GM12878 (cell line): ENCODE results near the gene SCUBE2. TPM values are rescaled to one million over a fixed set of nuclear protein-coding genes. Genes with fewer than 3 reads are reported as not detected.

ENCODE experiments used
- ATAC-seq: fragments of 200-7000 bp; cut with Tn5 transposase; 3 replicates; pipeline ENCODE4 v1.9.1; 2020; ENCODE audit warnings: mild to moderate bottlenecking, moderate library complexity
- BruUV-seq: library from RNA; stranded (reverse); fragments of 400-500 nt; replicated peaks from 2 replicates; lab custom pipeline; 2021; lab: Mats Ljungman, UMichigan
- CTCF ChIA-PET: fragments of 300-600 bp; sonication (Branson Sonifier 250); formaldehyde crosslinking; extraction: SDS; loops from one replicate; lab custom pipeline; 2021; ENCODE audit warnings: inconsistent platforms; lab: Yijun Ruan, JAX
- POLR2A ChIA-PET: fragments of 350-600 bp; formaldehyde crosslinking; extraction: SDS; loops from one replicate; lab custom pipeline; 2021; ENCODE audit warnings: inconsistent platforms; lab: Charles Lee
- RAD21 ChIA-PET: fragments of 300-600 bp; sonication (Branson Sonifier 250); formaldehyde crosslinking; loops from one replicate; lab custom pipeline; 2023; ENCODE audit warnings: antibody characterized with exemption; ENCODE audit not compliant: unreplicated experiment; lab: Charles Lee
- SMC1A ChIA-PET: fragments of 300-600 bp; sonication (Branson Sonifier 250); formaldehyde crosslinking; loops from one replicate; lab custom pipeline; 2023; ENCODE audit not compliant: unreplicated experiment, uncharacterized antibody; lab: Charles Lee
- DNase-seq: peaks from one replicate; pipeline ENCODE4 v3.0.0-alpha.2; 2011; ENCODE audit warnings: low read depth, low spot score
- FAIRE-seq: peaks from 3 replicates; lab custom pipeline; 2011; peaks lifted over from hg19 to GRCh38; lab: Jason Lieb, UNC
- H2AFZ ChIP-seq: 2 replicates; pipeline ENCODE4 v1.6.0; 2011; ENCODE audit warnings: low read depth, low read length, control low read depth; ENCODE audit not compliant: control insufficient read depth
- H3K27ac ChIP-seq: 2 replicates; pipeline ENCODE4 v1.5.1; 2011; ENCODE audit warnings: control low read depth; ENCODE audit not compliant: control insufficient read depth, insufficient read depth
- H3K27me3 ChIP-seq, 2 experiments: replicated peaks in 1 of 2; 2 replicates each; pipeline versions ENCODE4 v1.6.0 to v1.6.1; 2011; ENCODE audit warnings: low read length in 1 of 2; ENCODE audit not compliant: control insufficient read depth in 2 of 2, insufficient read depth in 2 of 2
- H3K36me3 ChIP-seq, 2 experiments: 2 replicates each; pipeline ENCODE4 v1.5.1; 2011; ENCODE audit warnings: low read length in 1 of 2; ENCODE audit not compliant: control insufficient read depth in 2 of 2, insufficient read depth in 2 of 2
- H3K4me1 ChIP-seq: 2 replicates; pipeline ENCODE4 v1.6.1; 2011; ENCODE audit warnings: mild to moderate bottlenecking, low read length, moderate library complexity, mixed read lengths; ENCODE audit not compliant: control insufficient read depth, insufficient read depth
- H3K4me2 ChIP-seq: 2 replicates; pipeline ENCODE4 v1.6.0; 2011; ENCODE audit warnings: control low read depth; ENCODE audit not compliant: control insufficient read depth, insufficient read depth
- H3K4me3 ChIP-seq: fragments of 200-600 bp; sonication (generic); 2 replicates; pipeline ENCODE4 v1.5.1; 2016
- H3K79me2 ChIP-seq: 2 replicates; pipeline ENCODE4 v1.6.0; 2011; ENCODE audit warnings: low read length; ENCODE audit not compliant: control insufficient read depth, insufficient read depth
- H3K9ac ChIP-seq: 2 replicates; pipeline ENCODE4 v1.8.0; 2011; ENCODE audit warnings: low read length, control low read depth, mixed read lengths; ENCODE audit not compliant: control insufficient read depth, insufficient read depth
- H3K9me3 ChIP-seq: replicated peaks from 3 replicates; pipeline ENCODE4 v1.5.1; 2011; ENCODE audit warnings: mild to moderate bottlenecking, low read length; ENCODE audit not compliant: control insufficient read depth, insufficient read depth
- H4K20me1 ChIP-seq: 2 replicates; pipeline ENCODE4 v1.6.0; 2011; ENCODE audit not compliant: control insufficient read depth, insufficient read depth
- ATF3 ChIP-seq: IDR thresholded peaks from 2 replicates; pipeline ENCODE4 v1.6.1; 2011; ENCODE audit warnings: low read depth, mild to moderate bottlenecking, low read length, moderate library complexity, borderline replicate concordance; ENCODE audit errors: extremely low read depth
- BRCA1 ChIP-seq: IDR thresholded peaks from 2 replicates; pipeline ENCODE4 v1.6.1; 2011; ENCODE audit warnings: low read depth, low read length, improper control_type of control experiment
- FOS ChIP-seq: IDR thresholded peaks from 3 replicates; pipeline ENCODE4 v1.6.1; 2011; ENCODE audit warnings: borderline replicate concordance; ENCODE audit not compliant: insufficient read length; ENCODE audit errors: extremely low read depth
- IRF5 ChIP-seq: fragments of 450-650 bp; IDR thresholded peaks from 2 replicates; pipeline ENCODE4 v1.6.1; 2017; ENCODE audit warnings: borderline replicate concordance
- LARP7 ChIP-seq: fragments of 450-650 bp; IDR thresholded peaks from 2 replicates; pipeline ENCODE4 v1.6.1; 2017; ENCODE audit warnings: mild to moderate bottlenecking
- POLR2AphosphoS2 ChIP-seq: IDR thresholded peaks from 2 replicates; pipeline ENCODE4 v1.6.1; 2011; ENCODE audit warnings: low read depth, mild to moderate bottlenecking, low read length, improper control_type of control experiment, moderate library complexity
- TAF1 ChIP-seq: IDR thresholded peaks from 2 replicates; pipeline ENCODE4 v1.6.1; 2011; ENCODE audit warnings: mild to moderate bottlenecking, low read depth, low read length, borderline replicate concordance
- TCF3 ChIP-seq: IDR thresholded peaks from 2 replicates; pipeline ENCODE4 v1.6.1; 2012; ENCODE audit warnings: low read depth, mild to moderate bottlenecking, low read length, borderline replicate concordance; ENCODE audit not compliant: insufficient read depth
- ZNF207 ChIP-seq: fragments of 450-650 bp; IDR thresholded peaks from 2 replicates; pipeline ENCODE4 v1.6.1; 2014; ENCODE audit warnings: antibody characterized with exemption, mild to moderate bottlenecking, borderline replicate concordance
- WGBS: methylation state at CpG from one replicate; pipeline ENCODE4 v1.1.6; 2016; ENCODE audit warnings: low lambda C conversion rate; ENCODE audit not compliant: insufficient replicate concordance, insufficient coverage; ENCODE audit errors: missing lambda C conversion rate; 5-methylcytosine and 5-hydroxymethylcytosine counted together
- in situ Hi-C: fragments of 300-500 bp; cut with MboI; formaldehyde crosslinking; loops from 9 replicates; pipeline ENCODE4 v1.14.3; 2018; ENCODE audit warnings: mixed read lengths
- intact Hi-C: fragments of 100-400 bp; cut with micrococcal nuclease; formaldehyde crosslinking; loops from one replicate; pipeline ENCODE4 v1.14.2; 2022; ENCODE audit not compliant: unreplicated experiment
- polyA plus RNA-seq, 11 experiments: library from polyadenylated mRNA; depleted of rRNA in 4 of 11; unstranded in 6 of 11; stranded (reverse) in 5 of 11; fragments of >200 nt; fragmentation: Nextera tagmentation in 4 of 11; fragmentation: Illumina TruSeq in 1 of 11; extraction: Ambion mirVana in 4 of 11; extraction: Trizol in 1 of 11; gene quantifications; 1 replicate in 1 of 11; 2 replicates in 10 of 11; pipeline versions ENCODE4 v1.2.1 to v1.2.3, GENCODE V29; 2011 to 2016; ENCODE audit warnings: inconsistent platforms in 2 of 11, missing spikeins in 2 of 11, low read depth in 1 of 11
- total RNA-seq, 4 experiments: library from RNA; depleted of rRNA in 3 of 4; stranded (reverse); fragments of >200 nt in 3 of 4; fragmentation: Illumina TruSeq in 1 of 4; extraction: Trizol in 1 of 4; gene quantifications; 2 replicates each; pipeline versions ENCODE4 v1.2.1 to v1.2.3, GENCODE V29; 2013 to 2021

SCUBE2 gene
- total and polyA plus RNA-seq, 10 of the 15 experiments (the other 5 are each of a cell fraction or from before 2014, with no cell fraction given): 0.12 to 0.56 (median 0.31) TPM; not detected in 2

- no peak for TF ChIP-seq FOS
- TF ChIP-seq, all 136 proteins: peak for 0
Measured at GRCh38 chr11:9008661-9009060, 82.7 kb downstream of the SCUBE2 start (continued).

- Histone ChIP-seq H3K4me3 (no peak overlapping the region), H4K20me1 (no peaks in the 10 kb centered on the region), H3K4me2 (no peak overlapping the region), H3K9ac (no peak overlapping the region), H3K79me2 (no peaks in the 10 kb centered on the region), H3K36me3 (no peaks in the 10 kb centered on the region), H3K4me1 (peaks cover 6% of the 10 kb centered on the region; the same call in 1 of the 2 replicates), H2AFZ (no peak overlapping the region), H3K27me3 (peaks cover 4 to 11% of the 10 kb centered on the region in 2 experiments), H3K9me3 (no peaks in the 10 kb centered on the region), H3K27ac (no peak overlapping the region)
- intact Hi-C loops: no loop called here
- ATAC-seq: no peak
- WGBS: 8% methylated on average over 3 of the region's 3 CpGs
- in situ Hi-C loops: no loop called here
- BruUV-seq: no TSS peak
- no peak for FAIRE-seq
- DNase-seq: no peak
- ChIA-PET SMC1A (no interaction called here), RAD21 (no interaction called here), CTCF (interaction anchor here (1.0 kb wide), 1 partner anchor 130 kb away, joined by 5 read pairs; no protein-coding TSS in a partner anchor), POLR2A (no interaction called here)
- no peak for TF ChIP-seq ZNF207
- no peak for TF ChIP-seq TCF3
- TF ChIP-seq BRCA1: no peak
- TF ChIP-seq POLR2AphosphoS2: no peak
- no peak for TF ChIP-seq TAF1
- TF ChIP-seq ATF3: no peak
- TF ChIP-seq LARP7: no peak
- TF ChIP-seq IRF5: no peak
Measured at GRCh38 chr11:9008011-9008550, 83.3 kb downstream of the SCUBE2 start.
